Ishikawa (cell line): Measurements from ENCODE around the gene PRMT7.

Experiments used
- CEBPB ChIP-seq: IDR thresholded peaks from 2 replicates; pipeline ENCODE4 v1.6.1; 2012
- CREB1 ChIP-seq: IDR thresholded peaks from 2 replicates; pipeline ENCODE4 v1.6.1; 2012; ENCODE audit warnings: low read depth
- EGR1 ChIP-seq: IDR thresholded peaks from 2 replicates; pipeline ENCODE4 v1.6.1; 2012
- EP300 ChIP-seq: IDR thresholded peaks from 2 replicates; pipeline ENCODE4 v1.6.1; 2012; ENCODE audit warnings: borderline replicate concordance
- FOXM1 ChIP-seq: IDR thresholded peaks from 2 replicates; pipeline ENCODE4 v1.6.1; 2012; ENCODE audit warnings: low read depth, borderline replicate concordance
- MAX ChIP-seq: IDR thresholded peaks from 2 replicates; pipeline ENCODE4 v1.6.1; 2012
- NFIC ChIP-seq: IDR thresholded peaks from 2 replicates; pipeline ENCODE4 v1.6.1; 2012
- RAD21 ChIP-seq: IDR thresholded peaks from 2 replicates; pipeline ENCODE4 v1.6.1; 2012; ENCODE audit warnings: low read depth
- REST ChIP-seq: IDR thresholded peaks from 2 replicates; pipeline ENCODE4 v1.6.1; 2012; ENCODE audit warnings: low read depth, mild to moderate bottlenecking
- TAF1 ChIP-seq: IDR thresholded peaks from 2 replicates; pipeline ENCODE4 v1.6.1; 2012; ENCODE audit warnings: low read depth, mild to moderate bottlenecking
- TCF12 ChIP-seq: IDR thresholded peaks from 2 replicates; pipeline ENCODE4 v1.6.1; 2012; ENCODE audit warnings: low read depth
- TEAD4 ChIP-seq: IDR thresholded peaks from 2 replicates; pipeline ENCODE4 v1.6.1; 2012
- USF1 ChIP-seq: IDR thresholded peaks from 2 replicates; pipeline ENCODE4 v1.6.1; 2012
- YY1 ChIP-seq: IDR thresholded peaks from 2 replicates; pipeline ENCODE4 v1.6.1; 2012; ENCODE audit warnings: low read depth
- ZBTB7A ChIP-seq: IDR thresholded peaks from 2 replicates; pipeline ENCODE4 v1.6.1; 2012; ENCODE audit warnings: low read depth

Gene PRMT7

GRCh38 chr16:68348639-68349445 lies 38.0 kb downstream of the PRMT7 start:
- TF ChIP-seq TAF1 (no peak), CEBPB (no peak), YY1 (no peak), FOXM1 (no peak), NFIC (no peak), USF1 (no peak), CREB1 (no peak), TEAD4 (no peak), EGR1 (no peak), MAX (no peak), REST (no peak), ZBTB7A (no peak)

GRCh38 chr16:68349838-68350410 lies 39.1 kb downstream of the PRMT7 start:
- TF ChIP-seq NFIC (no peak), USF1 (no peak), MAX (no peak), RAD21 (no peak), CEBPB (no peak), TAF1 (no peak), ZBTB7A (no peak), TEAD4 (no peak), EGR1 (no peak), TCF12 (no peak), FOXM1 (no peak)

GRCh38 chr16:68350813-68351350 lies 40.1 kb downstream of the PRMT7 start:
- no peak for TF ChIP-seq EGR1
- TF ChIP-seq CREB1 = no peak
- TF ChIP-seq USF1 = no peak
- no peak for TF ChIP-seq MAX
- no peak for TF ChIP-seq TAF1
- no peak for TF ChIP-seq NFIC
- no peak for TF ChIP-seq RAD21
- no peak for TF ChIP-seq CEBPB
- TF ChIP-seq TCF12 = no peak
- TF ChIP-seq YY1 = no peak
- no peak for TF ChIP-seq REST
- no peak for TF ChIP-seq FOXM1
- TF ChIP-seq TEAD4 = no peak
- TF ChIP-seq EP300 = no peak
- no peak for TF ChIP-seq ZBTB7A

GRCh38 chr16:68351463-68351862 lies 40.6 kb downstream of the PRMT7 start:
- no peak for TF ChIP-seq TAF1
- no peak for TF ChIP-seq USF1
- no peak for TF ChIP-seq MAX
- no peak for TF ChIP-seq CREB1
- TF ChIP-seq REST = no peak
- TF ChIP-seq NFIC = no peak
- no peak for TF ChIP-seq EGR1
- TF ChIP-seq CEBPB = no peak
- TF ChIP-seq ZBTB7A = no peak
- TF ChIP-seq RAD21 = no peak
- no peak for TF ChIP-seq EP300
- TF ChIP-seq FOXM1 = no peak
- TF ChIP-seq TEAD4 = no peak
- TF ChIP-seq TCF12 = no peak
- no peak for TF ChIP-seq YY1
